Endothelial cell of umbilical vein (primary cell): Measurements from ENCODE around the gene TSPAN5. TPM values are rescaled to one million over a fixed set of nuclear protein-coding genes. Genes with fewer than 3 reads are reported as not detected.

ENCODE experiments used
- BruUV-seq: library from RNA; stranded (reverse); fragments of 400-500 nt; replicated peaks from 2 replicates; lab custom pipeline; 2021; lab: Mats Ljungman, UMichigan
- CTCF ChIA-PET: fragments of 300-600, 350-600 bp; sonication (Branson Sonifier 250); formaldehyde crosslinking; loops from one replicate; lab custom pipeline; 2021; ENCODE audit warnings: antibody characterized with exemption, inconsistent platforms; lab: Charles Lee
- POLR2A ChIA-PET: fragments of 300-600, 350-600 bp; sonication (Branson Sonifier 250); formaldehyde crosslinking; loops from one replicate; lab custom pipeline; 2021; ENCODE audit warnings: antibody characterized with exemption, inconsistent platforms; lab: Charles Lee
- DNase-seq: peaks from one replicate; pipeline ENCODE4 v3.0.0-alpha.2; 2011; ENCODE audit warnings: low read depth, low spot score
- FAIRE-seq: peaks from 2 replicates; lab custom pipeline; 2011; peaks lifted over from hg19 to GRCh38; lab: Jason Lieb, UNC
- H2AFZ ChIP-seq: 2 replicates; pipeline ENCODE4 v1.6.0; 2012; ENCODE audit warnings: low read depth, low read length, control low read depth, inconsistent platforms
- H3K27ac ChIP-seq: 2 replicates; pipeline ENCODE4 v1.5.1; 2011; ENCODE audit warnings: low read depth, mild to moderate bottlenecking, control low read depth, low read length, moderate library complexity; ENCODE audit not compliant: insufficient read depth
- H3K27me3 ChIP-seq, 2 experiments: 2 replicates each; pipeline versions ENCODE4 v1.6.0 to v1.6.1; 2011; ENCODE audit warnings: low read length in 2 of 2, mixed read lengths in 1 of 2; ENCODE audit not compliant: control insufficient read depth in 2 of 2, insufficient read depth in 2 of 2
- H3K36me3 ChIP-seq, 2 experiments: 2 replicates in 1 of 2; 3 replicates in 1 of 2; pipeline ENCODE4 v1.5.1; 2011; ENCODE audit warnings: low read length in 2 of 2, mild to moderate bottlenecking in 1 of 2, moderate library complexity in 1 of 2; ENCODE audit not compliant: control insufficient read depth in 2 of 2, insufficient read depth in 2 of 2; ENCODE audit errors: extremely low read depth in 1 of 2
- H3K4me1 ChIP-seq: 3 replicates; pipeline ENCODE4 v1.5.1; 2011; ENCODE audit warnings: mild to moderate bottlenecking, low read length; ENCODE audit not compliant: control insufficient read depth, insufficient read depth; ENCODE audit errors: extremely low read depth
- H3K4me2 ChIP-seq: 2 replicates; pipeline ENCODE4 v1.6.1; 2011; ENCODE audit warnings: low read length, control low read depth, mixed read lengths; ENCODE audit not compliant: insufficient read depth
- H3K4me3 ChIP-seq, 3 experiments: fragments of 200-600 bp in 1 of 3; sonication (generic), shearing (Covaris generic) in 1 of 3; replicated peaks in 1 of 3; 2 replicates each; pipeline ENCODE4 v1.5.1; 2011 to 2016; ENCODE audit warnings: control low read depth in 3 of 3, low read length in 3 of 3, mild to moderate bottlenecking in 2 of 3, inconsistent platforms in 1 of 3, low read depth in 1 of 3, moderate library complexity in 1 of 3; ENCODE audit not compliant: insufficient read depth in 1 of 3
- H3K79me2 ChIP-seq: 2 replicates; pipeline ENCODE4 v1.6.0; 2012; ENCODE audit warnings: low read length, inconsistent platforms; ENCODE audit not compliant: control insufficient read depth, insufficient read depth
- H3K9ac ChIP-seq: replicated peaks from 2 replicates; pipeline ENCODE3; 2011; ENCODE audit warnings: low read length, control low read depth; ENCODE audit not compliant: insufficient read depth; ENCODE audit errors: extremely low read depth
- H3K9me1 ChIP-seq: replicated peaks from 3 replicates; pipeline ENCODE4 v1.6.0; 2011; ENCODE audit warnings: mild to moderate bottlenecking, low read length; ENCODE audit not compliant: control insufficient read depth, insufficient read depth; ENCODE audit errors: extremely low read depth
- H3K9me3 ChIP-seq: replicated peaks from 2 replicates; pipeline ENCODE4 v1.5.1; 2012; ENCODE audit warnings: low read length, inconsistent platforms; ENCODE audit not compliant: control insufficient read depth, insufficient read depth
- H4K20me1 ChIP-seq: replicated peaks from 2 replicates; pipeline ENCODE3; 2011; ENCODE audit warnings: mild to moderate bottlenecking, low read length; ENCODE audit not compliant: control insufficient read depth, insufficient read depth; ENCODE audit errors: extremely low read depth
- CTCF ChIP-seq, 2 donors: IDR thresholded peaks; 1 replicate in 1 of 2; 2 replicates in 1 of 2; pipeline ENCODE4 v1.5.1; 2011; ENCODE audit warnings: low read length in 2 of 2, mild to moderate bottlenecking in 2 of 2, moderate library complexity in 2 of 2, control low read depth in 1 of 2, inconsistent platforms in 1 of 2, low read depth in 1 of 2; ENCODE audit not compliant: insufficient read depth in 1 of 2; ENCODE audit errors: extremely low read depth in 1 of 2
- EZH2 ChIP-seq: IDR thresholded peaks from 2 replicates; pipeline ENCODE4 v1.6.1; 2012; ENCODE audit warnings: borderline replicate concordance, low read depth, mild to moderate bottlenecking, moderate library complexity, low read length, inconsistent platforms; ENCODE audit not compliant: severe bottlenecking
- FOS ChIP-seq: IDR thresholded peaks from 2 replicates; pipeline ENCODE4 v1.6.1; 2011; ENCODE audit warnings: mild to moderate bottlenecking, low read length, moderate library complexity, borderline replicate concordance; ENCODE audit not compliant: insufficient read depth
- GATA2 ChIP-seq: IDR thresholded peaks from 2 replicates; pipeline ENCODE4 v1.7.0; 2011; ENCODE audit warnings: low read depth, mild to moderate bottlenecking, moderate library complexity, mixed read lengths, low read length; ENCODE audit not compliant: insufficient read length, insufficient read depth
- JUN ChIP-seq: IDR thresholded peaks from 2 replicates; pipeline ENCODE4 v1.6.1; 2011; ENCODE audit warnings: borderline replicate concordance, low read depth; ENCODE audit not compliant: insufficient read length, insufficient read depth
- MAX ChIP-seq: IDR thresholded peaks from 2 replicates; pipeline ENCODE4 v1.6.1; 2011; ENCODE audit not compliant: insufficient read depth, insufficient read length
- MYC ChIP-seq: IDR thresholded peaks from one replicate; pipeline ENCODE4 v1.6.1; 2011; ENCODE audit warnings: mild to moderate bottlenecking, low read depth, low read length
- POLR2A ChIP-seq: IDR thresholded peaks from 2 replicates; pipeline ENCODE4 v1.6.1; 2012; ENCODE audit warnings: low read depth, mild to moderate bottlenecking, control low read depth, low read length
- POLR2AphosphoS5 ChIP-seq: IDR thresholded peaks from 2 replicates; pipeline ENCODE4 v1.6.1; 2012; ENCODE audit warnings: low read depth, mild to moderate bottlenecking, control low read depth, low read length, moderate library complexity; ENCODE audit not compliant: insufficient read depth
- dilution Hi-C: fragments of 300-500 bp; cut with MboI; formaldehyde crosslinking; loops from one replicate; pipeline ENCODE4 v1.15.0; 2019; ENCODE audit warnings: low sequenced_read_pairs; ENCODE audit not compliant: extremely low pct_ligation_motif_present
- intact Hi-C: fragments of 100-400 bp; cut with micrococcal nuclease; formaldehyde crosslinking; loops from one replicate; pipeline ENCODE4 v1.10.0; 2022
- polyA plus RNA-seq, 4 experiments: library from polyadenylated mRNA; depleted of rRNA in 3 of 4; stranded (reverse) in 3 of 4; unstranded in 1 of 4; fragments of >200 nt; gene quantifications; 2 replicates each; pipeline versions ENCODE4 v1.2.1 to v1.2.3, GENCODE V29; 2011 to 2012; ENCODE audit warnings: missing spikeins in 1 of 4
- total RNA-seq: library from RNA; stranded (reverse); gene quantifications from 2 replicates; pipeline ENCODE4 v1.2.3, GENCODE V29; 2021

Gene TSPAN5
- total and polyA plus RNA-seq, 2 donors (not counting 3 experiments of a cell fraction or from before 2014, with no cell fraction given), result 45.1 to 50.2 TPM

DNA sequence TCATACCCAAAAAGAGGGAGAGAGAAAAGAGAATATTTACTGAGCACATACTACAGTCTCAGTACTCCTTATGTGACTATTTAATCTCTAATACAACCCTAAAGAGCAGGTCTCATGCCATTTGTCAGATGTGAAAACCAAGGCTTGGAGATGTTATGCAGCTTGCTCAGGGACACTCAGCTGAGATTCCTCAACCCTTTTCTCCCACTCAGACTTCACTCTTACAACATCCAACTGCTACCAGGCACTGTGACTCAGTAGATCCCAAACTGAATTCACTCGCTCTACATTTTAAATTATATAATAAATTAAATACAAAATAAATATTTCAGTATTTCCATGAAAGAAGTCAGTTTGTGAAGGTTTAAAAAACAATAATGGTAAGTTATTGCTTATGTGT, 53.7 kb downstream of the TSPAN5 start:
- no peak overlapping the region for H3K27ac ChIP-seq

More for the DNA sequence above, 53.7 kb downstream of the TSPAN5 start:
- H3K4me1 ChIP-seq, result peaks cover 3% of the 10 kb centered on the region
- BruUV-seq, result no TSS peak
- intact Hi-C loops (no loop called here), dilution Hi-C loops (no loop called here)
- FAIRE-seq (no peak), DNase-seq (no peak)
- H3K27me3 ChIP-seq, result no peaks in the 10 kb centered on the region
- H2AFZ ChIP-seq, result no peak overlapping the region
- ChIA-PET CTCF (no interaction called here), POLR2A (no interaction called here)
- H4K20me1 ChIP-seq, result no peaks in the 10 kb centered on the region
- H3K4me2 ChIP-seq, result no peak overlapping the region
- no peak overlapping the region for H3K4me3 ChIP-seq
- H3K9ac ChIP-seq, result no peak overlapping the region
- no peaks in the 10 kb centered on the region for H3K9me3 ChIP-seq
- no peaks in the 10 kb centered on the region for H3K36me3 ChIP-seq
- H3K79me2 ChIP-seq, result peaks cover 62% of the 10 kb centered on the region
- no peaks in the 10 kb centered on the region for H3K9me1 ChIP-seq
- TF ChIP-seq CTCF (IDR thresholded peaks at IDR 0.05; ENCODE audit: extremely low read depth in 1 of 2, insufficient read depth in 1 of 2, low read depth in 1 of 2, low read length in 2 of 2) (no peak), GATA2 (no peak), POLR2AphosphoS5 (no peak), JUN (no peak), MYC (no peak), EZH2 (no peak), POLR2A (no peak), MAX (no peak), FOS (no peak)
